HG02943 (cell line): ENCODE data around the gene TRAK1.
"Not testable (repeated sequence)": the region's sequence is repeated elsewhere in the genome, so short reads cannot be mapped to it uniquely, and the experiment has no call there.

Experiments
- ATAC-seq: cut with Tn5 transposase; IDR thresholded peaks from one replicate; pipeline ENCODE4 v1.9.1; 2021; ENCODE audit warnings: mild to moderate bottlenecking, low read depth, moderate library complexity; ENCODE audit not compliant: unreplicated experiment

Gene TRAK1

DNA sequence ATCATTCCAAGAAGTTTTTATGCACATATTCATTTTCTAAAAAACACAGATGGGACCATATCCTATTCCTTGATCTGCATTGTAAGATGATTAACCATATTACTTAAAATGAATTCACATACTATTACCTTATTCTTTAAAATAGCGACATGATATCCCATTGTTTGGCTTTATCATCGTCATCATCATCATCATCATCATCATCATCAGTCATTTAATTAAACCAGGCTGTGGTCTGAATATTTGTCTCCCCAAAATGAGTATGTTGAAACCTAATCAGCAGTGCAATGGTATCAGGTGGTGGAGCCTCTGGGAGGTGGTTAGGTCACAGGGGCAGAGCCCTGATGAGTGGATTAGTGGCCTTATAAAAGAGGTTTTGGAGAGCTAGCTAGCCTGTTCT lies 4.4 kb downstream of the TRAK1 start:
- ATAC-seq, result no peak

DNA sequence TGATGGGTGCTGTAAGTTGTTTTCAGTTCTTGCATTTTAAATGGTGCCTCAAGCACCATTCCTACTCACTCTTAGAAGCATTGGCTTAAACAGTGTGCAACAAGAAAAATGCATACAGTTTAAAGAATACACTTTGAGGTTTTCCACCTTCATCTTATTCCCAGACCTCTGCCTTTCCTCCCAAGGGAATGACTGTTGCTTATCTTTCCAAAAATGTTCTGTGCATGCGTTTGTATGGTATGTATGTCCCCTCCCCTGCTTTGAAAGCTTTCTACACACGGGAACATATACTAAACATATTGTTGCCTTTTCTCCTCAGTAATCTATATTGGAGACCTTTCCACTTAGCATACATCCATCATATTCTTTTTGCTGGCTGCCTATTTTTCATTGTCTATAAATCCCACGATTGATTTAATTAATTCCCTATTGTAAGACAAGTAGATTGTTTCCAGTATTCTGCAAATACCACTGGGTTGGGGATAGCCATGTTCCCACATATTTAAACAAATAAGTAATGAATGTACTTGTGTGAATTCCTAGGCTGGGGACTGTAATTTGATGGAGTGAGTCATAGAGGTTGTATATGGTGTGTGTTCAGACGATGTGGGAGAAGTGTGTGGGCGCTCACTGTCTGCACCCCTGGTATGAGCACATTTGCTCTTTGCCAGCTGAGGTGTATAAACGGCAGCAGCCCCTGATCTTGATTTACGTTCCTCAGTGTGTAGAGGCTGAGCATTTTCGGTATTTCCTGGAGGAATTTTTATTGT lies 5.8 kb downstream of the TRAK1 start:
- no peak for ATAC-seq

DNA sequence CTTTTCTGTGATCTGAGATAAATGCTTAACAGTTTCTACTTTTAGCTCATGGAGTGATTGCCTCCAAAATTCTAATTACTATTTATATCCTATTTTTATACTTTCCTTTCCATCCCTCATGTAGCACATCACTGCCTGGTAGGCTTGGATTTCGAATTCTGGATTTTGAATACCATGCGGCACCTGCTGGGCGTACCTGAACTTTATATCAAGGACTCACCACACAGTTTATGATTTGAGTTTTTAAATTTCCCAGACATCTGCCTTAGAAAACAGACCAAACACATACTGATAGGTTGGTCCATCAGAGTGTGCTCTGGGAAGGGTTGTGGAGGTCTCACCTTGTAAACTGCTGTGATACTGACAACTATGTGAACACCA lies 6.4 kb downstream of the TRAK1 start:
- ATAC-seq, result no peak

DNA sequence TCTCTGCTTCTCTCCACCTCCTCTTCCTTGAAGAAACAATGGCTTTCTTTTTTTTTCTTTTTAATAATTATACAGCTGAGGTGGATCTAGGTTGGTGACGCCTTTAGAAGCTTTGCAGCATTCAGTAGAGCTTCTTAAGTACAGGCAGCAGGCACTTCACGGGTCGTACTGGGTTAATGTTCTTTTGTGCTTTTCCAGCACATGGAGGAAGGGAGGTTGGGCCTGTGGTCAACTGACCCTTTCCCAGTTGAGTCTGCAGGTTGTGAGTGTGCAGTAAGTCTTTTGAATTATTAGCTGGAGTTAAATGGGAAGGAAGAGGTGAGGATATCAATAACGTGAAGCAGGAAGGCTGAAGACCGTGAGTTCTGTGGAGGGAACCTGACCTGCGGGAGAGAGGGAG lies 7.0 kb downstream of the TRAK1 start:
- ATAC-seq, result no peak

DNA sequence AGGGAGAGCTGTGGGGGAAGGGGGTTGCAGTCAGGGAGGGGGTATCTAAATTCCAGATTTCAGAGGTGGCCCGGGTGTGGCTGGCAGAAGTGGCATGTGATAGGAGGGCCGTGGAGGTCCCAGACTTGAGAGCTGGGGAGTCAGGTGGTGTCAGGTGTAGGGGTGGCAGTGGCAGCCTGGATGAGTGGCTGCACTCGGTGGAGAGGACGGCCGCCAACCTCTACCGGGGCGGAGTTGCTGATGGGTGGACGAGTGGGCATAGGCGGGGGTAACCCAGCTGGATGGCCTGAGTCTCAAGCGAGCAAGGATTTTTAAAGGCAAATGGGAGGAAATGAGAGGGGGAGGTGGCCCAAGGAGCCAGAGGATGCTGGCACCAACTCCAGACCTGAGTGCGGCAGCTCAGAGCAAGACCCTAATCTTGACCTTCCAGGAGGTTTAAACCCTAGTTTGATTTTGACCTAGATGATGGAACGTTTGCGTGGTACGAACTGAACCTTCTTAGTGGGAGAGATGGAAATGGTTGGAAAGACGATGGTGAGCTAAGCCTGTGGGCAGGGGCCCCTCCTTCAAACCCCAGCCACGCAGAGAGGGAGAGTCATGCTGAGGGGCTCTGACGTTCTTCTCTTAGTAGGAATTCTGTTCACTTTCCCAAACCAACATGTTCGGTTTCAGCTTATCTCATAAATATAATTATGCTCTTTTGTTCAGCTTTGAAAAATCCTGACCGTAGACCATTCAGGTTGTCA lies 8.0 kb downstream of the TRAK1 start:
- no peak for ATAC-seq

DNA sequence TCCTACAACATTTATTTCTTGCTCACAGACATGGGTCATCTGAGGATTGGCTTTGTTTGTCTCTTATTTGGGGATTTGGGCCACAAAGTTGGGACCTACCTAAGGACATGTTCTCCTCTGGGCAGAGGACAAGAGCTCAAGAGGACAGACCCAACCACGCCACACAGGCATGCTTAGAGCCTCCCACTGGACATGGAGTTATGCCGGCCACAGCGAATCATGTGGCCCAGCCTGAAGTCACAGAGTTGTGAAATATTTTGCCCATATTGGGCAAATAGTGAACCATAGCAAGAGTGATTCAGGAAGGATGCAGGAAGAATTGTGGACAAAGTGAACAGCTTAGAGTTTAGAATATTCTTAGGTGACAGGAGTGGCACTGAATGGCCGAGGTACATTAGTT lies 9.9 kb downstream of the TRAK1 start:
- no peak for ATAC-seq

DNA sequence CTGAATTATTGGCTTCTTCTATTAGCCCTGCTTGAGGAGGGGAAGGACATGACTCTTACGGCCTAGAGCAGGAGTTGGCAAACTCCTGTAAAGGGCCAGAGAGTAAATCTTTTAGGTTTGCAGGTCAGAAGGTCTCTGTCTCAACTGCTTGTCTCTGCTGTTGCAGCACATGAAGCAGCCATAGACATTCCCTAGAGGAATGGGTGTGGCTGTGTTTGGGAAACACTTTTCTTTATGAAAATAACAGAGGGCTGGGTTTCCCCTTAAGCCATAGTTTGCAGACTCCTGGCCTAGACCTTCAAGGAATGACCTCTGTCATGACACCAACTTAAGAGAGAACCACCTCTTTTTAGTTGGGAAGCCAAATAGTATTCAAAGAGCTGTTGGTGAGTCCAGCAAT lies 10.3 kb downstream of the TRAK1 start:
- ATAC-seq, result no peak

DNA sequence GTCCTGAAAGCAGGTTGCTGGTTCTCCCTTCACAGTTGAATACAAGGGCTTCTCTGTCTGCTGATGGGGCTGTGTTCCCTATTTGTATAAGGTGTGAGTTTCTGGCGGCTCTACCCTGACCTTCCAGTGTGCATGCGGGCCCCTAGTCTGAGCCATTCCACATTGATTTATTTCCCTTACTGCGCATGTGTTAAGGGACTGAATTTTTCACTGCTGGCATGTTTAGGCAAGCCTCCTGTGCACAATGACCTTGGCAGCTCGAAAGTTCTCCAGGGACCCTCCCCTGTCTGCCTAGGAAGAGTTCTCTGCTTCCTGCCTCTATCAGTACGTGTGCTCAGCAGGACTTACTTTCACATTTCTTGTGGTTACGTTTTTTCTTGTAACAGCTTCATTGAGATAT lies 11.4 kb downstream of the TRAK1 start:
- ATAC-seq, result no peak

DNA sequence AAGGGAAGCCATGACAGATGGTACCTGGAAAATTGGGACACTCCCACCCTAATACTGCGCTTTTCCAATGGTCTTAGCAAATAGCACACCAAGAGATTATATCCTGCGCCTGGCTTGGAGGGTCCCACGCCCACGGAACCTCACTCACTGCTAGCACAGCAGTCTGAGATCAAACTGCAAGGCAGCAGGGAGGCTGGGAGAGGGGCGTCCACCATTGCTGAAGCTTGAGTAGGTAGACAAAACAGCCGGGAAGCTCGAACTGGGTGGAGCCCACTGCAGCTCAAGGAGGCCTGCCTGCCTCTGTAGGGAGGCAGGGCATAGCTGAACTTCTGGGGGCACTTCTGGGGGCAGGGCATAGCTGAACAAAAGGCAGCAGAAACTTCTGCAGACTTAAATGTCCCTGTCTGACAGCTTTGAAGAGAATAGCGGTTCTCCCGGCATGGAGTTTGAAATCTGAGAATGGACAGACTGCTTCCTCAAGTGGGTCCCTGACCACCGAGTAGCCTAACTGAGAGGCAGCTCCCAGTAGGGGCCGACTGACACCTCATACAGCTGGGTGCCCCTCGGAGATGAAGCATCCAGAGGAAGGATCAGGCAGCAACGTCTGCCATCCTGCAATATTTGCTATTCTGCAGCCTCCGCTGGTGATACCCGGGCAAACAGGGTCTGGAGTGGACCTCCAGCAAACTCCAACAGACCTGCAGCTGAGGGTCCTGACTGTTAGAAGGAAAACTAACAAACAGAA lies 12.9 kb downstream of the TRAK1 start:
- not testable (repeated sequence) for ATAC-seq

DNA sequence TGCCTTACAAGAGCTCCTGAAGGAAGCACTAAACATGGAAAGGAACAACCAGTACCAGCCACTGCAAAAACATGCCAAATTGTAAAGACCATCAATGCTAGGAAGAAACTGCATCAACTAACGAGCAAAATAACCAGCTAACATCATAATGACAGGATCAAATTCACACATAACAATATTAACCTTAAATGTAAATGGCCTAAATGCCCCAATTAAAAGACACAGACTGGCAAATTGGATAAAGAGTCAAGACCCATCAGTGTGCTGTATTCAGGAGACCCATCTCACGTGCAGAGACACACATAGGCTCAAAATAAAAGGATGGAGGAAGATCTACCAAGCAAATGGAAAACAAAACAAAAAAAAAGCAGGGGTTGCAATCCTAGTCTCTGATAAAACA lies 14.8 kb downstream of the TRAK1 start:
- not testable (repeated sequence) for ATAC-seq

DNA sequence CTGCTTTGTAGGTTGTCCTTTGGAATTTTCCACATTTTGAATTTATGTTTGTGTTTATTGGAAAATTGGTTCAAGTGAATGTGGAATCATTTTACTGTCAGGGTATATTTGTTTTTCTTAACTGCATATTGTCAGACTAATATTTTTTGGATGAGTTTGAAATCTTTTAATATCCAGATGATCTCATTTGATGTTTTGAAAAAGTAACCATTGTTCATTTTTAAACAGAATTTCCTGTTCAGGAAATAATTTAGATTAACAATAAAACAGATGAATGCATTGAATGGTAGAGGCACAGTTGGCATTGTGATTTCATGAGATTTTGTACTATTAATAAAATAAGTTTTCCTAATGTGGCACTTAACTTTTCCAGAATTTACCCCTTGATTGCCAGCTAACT lies 15.5 kb downstream of the TRAK1 start:
- no peak for ATAC-seq

DNA sequence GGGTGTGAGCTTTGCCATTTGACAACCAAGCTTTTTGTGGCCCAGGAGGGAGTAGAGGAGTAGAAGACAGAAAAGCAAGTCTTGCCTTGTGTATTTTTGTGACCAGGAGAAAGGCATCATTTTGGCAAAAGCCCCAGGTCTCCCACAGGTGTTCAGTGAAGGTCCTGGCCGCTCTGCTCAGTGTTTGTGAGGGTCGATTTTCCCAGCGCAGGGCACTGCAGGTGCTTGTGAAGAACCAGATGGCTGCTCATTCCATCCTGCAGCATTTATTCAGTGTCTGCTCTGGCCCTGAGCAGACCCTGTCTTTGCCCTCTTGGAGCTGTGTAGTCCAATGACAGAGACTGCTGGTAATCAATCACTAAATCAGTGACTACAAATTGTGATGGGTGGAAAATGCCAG lies 19.5 kb downstream of the TRAK1 start:
- ATAC-seq, result no peak

DNA sequence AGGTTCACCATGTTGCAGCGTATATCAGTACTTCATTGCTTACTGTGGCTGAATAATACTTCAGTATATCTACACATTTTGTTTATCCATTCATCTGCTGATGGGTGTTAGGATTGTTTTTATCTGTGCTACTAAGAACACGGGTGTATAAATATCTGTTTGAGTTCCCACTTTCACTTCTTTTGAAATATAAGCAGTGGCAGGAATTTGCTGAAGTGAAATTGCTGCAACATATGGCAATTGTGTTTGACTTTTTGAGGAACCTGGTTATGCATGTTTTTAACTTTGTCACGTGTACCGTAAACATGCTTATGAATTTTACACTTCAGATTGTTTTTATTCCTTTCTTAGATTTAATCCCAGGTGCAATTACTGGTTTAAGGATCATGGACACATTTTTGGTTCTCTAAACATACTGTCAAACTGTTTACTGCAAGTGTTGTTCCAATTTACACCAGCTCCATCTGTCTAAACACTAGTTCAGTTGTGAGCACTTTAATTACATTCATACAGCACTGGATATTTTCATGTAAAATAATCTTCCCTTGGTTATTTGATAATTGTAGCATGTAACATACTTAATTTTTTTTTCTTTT lies 23.1 kb downstream of the TRAK1 start:
- ATAC-seq, result no peak

DNA sequence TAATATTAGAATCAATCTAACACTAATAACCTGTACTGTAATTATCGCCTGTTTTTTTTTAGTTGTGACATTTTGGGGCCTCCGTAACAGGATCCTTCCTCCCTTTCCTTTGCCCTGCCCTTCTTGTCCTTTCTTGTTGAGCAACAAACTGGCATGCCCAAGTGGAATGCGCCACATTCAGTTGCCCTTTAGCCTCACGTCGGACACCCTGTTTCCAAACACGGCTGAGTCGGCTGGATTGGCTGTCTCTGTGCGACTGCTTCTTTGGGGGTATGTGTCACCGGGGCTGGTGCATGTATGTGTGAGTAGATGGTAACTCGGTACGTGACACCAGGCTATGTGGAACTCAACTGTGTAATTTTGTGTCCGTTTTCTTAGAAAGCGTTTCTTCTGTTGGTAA lies 24.1 kb downstream of the TRAK1 start:
- ATAC-seq, result no peak

DNA sequence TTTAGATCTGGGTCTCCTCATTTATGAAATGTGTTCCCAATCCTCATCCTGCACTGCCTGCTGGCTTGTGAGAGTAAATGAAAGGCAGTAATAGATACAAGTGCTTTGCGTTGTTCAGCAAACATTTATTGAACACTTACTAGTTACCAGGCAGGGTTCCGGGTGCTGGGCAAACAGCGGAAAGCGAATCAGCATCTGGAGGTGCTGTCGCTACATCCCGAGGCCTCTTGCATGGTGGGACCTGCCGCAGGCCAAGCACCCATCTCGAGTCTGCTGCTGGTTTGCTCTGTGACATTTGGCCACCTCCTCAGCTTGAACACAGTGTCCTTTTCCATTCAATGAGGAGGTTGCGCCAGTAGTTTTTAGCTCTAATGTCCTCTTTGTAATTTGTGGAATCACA lies 24.8 kb downstream of the TRAK1 start:
- ATAC-seq, result no peak

DNA sequence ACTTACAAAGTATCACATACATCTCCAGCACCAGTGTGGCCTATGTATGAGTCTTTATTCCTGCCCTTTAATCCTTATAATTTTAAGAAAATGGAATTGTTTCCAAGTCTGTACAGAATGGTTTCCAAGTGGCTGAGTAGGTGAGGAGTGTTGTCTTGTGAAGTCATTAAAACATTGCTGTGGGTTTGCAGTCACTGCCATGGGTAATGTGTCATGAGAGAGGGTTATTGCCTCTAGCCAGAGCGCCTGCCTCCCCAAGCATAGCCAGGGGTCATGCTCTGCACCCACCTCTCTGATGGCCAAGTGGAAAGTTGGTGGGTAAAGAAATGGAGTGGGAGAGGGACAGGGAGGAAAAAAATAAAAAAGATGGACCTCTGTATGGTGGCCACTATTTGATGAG lies 25.3 kb downstream of the TRAK1 start:
- no peak for ATAC-seq

DNA sequence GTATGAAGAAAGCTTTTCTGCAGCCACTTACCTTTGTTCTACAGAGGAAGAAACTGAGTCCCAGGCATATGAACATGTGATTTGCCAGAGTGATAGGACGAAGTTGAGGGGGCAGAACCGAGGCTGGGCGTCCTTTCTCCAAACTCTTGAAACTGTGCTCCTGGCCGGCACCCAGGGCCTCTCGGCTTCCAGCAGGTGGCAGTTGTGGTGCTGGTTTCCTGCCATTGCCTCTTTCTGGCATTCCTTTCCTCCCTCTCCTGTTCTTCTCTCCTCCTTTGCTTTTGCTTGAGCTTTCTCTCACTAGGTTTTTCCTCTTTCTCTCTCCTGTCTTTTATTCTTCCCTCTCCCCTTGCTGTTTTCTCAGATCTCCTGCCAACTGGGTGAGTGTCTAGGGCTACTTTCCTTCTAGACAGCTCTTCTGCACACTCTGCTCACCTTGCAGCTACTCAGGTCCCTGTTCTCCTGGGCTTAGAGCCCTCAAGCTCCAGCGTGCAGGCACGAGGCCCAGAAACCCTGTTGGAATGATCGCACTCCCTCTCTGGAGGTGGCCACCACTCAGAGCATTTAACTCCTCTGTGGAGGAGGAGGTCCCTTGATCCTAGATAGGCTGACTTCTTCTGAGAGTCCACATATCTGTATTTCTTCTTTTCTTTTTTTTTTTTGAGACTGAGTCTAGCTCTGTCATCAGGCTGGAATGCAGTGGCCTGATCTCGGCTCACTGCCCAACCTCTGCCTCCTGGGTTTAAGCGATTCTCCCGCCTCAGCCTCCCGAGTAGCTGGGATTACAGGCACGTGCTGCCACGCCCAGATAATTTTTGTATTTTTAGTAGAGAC lies 26.2 kb downstream of the TRAK1 start:
- ATAC-seq, result no peak

DNA sequence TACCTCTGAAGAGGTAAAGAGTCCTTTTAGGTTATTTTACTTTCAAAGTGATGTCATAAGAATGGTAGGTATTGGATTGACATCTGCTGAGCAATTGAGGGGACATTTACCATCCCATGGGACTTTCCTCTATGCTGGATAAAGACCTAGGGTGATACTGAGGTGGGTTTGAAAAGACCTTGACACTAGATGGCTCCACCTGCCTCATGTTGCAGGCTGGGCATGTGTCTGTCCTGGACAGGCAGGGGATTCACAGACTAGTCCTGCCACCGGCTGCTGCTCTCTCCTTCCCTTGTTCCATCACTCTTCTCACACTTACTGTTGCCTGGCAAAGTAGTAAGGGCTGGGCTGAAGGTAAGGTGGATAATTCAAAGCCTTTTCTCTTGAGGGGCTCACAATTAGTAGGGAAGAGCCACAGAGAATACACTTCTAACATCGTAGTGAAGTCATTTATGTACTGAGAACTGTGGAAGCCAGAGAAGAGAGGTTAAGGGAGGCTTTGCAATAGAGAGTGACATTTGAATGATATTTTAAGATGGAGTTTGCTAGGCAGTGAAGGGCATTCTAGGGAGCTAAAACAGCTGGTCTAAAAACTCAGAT lies 27.7 kb downstream of the TRAK1 start:
- ATAC-seq, result no peak

DNA sequence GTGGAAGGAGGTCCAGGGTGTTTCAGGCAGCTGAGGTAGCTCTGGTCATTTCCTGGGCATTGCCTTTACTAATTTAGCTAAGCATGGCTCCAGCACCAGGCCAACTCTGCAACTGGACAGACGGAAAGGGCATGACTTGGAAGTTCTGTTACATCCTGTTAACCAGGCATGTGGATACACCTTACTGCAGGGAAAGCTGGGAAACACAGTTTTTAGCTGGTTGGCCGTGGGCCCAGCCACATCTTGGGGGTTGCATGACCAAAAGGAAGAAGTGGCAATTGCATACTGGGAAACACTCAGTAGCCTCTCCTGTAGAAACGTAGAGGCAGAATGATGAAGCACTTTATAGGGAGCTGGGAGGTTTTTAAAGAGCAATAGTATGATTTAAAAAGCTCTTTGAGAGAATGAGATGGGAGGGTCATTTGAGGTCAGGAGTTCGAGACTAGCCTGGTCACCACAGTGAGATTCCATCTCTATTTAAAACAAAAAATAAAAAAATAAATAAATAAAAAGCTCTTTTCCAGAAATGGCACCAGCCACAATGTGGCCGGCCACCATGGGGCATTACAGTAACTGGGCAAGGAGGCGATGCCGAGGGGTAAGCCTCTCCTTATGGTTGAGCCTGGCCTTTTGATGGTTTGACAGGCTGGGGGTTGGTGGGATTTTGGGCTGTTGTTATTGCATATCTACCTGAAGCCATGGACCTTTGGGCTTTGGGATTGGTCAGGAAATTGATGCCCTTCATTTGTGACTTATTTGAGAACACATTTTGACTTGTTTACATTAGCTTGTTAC lies 28.6 kb downstream of the TRAK1 start:
- no peak for ATAC-seq
